DND-41 (cell line): ENCODE data around the gene RAPGEF2.

ENCODE experiments used
- ATAC-seq: fragments of 200-7000 bp; cut with Tn5 transposase; 3 replicates; pipeline ENCODE4 v1.9.1; 2021; ENCODE audit warnings: low read depth; ENCODE audit not compliant: insufficient read depth
- DNase-seq: peaks from one replicate; pipeline ENCODE4 v3.0.0-alpha.2; 2020
- H2AFZ ChIP-seq: 2 replicates; pipeline ENCODE4 v1.6.0; 2012; ENCODE audit warnings: low read depth, low read length
- H3K27ac ChIP-seq: 2 replicates; pipeline ENCODE4 v1.5.1; 2012; ENCODE audit warnings: low read length, inconsistent platforms
- H3K27me3 ChIP-seq: fragments of 200-600 bp; sonication (generic); 2 replicates; pipeline ENCODE4 v1.6.0; 2012; ENCODE audit warnings: low read length, mild to moderate bottlenecking, inconsistent platforms; ENCODE audit not compliant: insufficient read depth, poor library complexity
- H3K36me3 ChIP-seq: 2 replicates; pipeline ENCODE4 v1.5.1; 2012; ENCODE audit warnings: low read length, inconsistent platforms; ENCODE audit not compliant: insufficient read depth
- H3K4me1 ChIP-seq: 2 replicates; pipeline ENCODE4 v1.5.1; 2012; ENCODE audit warnings: mild to moderate bottlenecking, low read length; ENCODE audit not compliant: insufficient read depth
- H3K4me2 ChIP-seq: 2 replicates; pipeline ENCODE4 v1.6.0; 2012; ENCODE audit warnings: mild to moderate bottlenecking, moderate library complexity, low read length, inconsistent platforms; ENCODE audit not compliant: insufficient read depth
- H3K4me3 ChIP-seq, 2 experiments: fragments of 200-600 bp in 1 of 2; shearing (Covaris generic) in 1 of 2; 2 replicates each; pipeline ENCODE4 v1.5.1; 2012 to 2016; ENCODE audit warnings: inconsistent platforms in 2 of 2, low read length in 2 of 2, mild to moderate bottlenecking in 2 of 2, low read depth in 1 of 2, moderate library complexity in 1 of 2
- H3K79me2 ChIP-seq: 2 replicates; pipeline ENCODE4 v1.6.0; 2012; ENCODE audit warnings: low read length, inconsistent platforms; ENCODE audit not compliant: insufficient read depth
- H3K9ac ChIP-seq: 2 replicates; pipeline ENCODE4 v1.6.0; 2012; ENCODE audit warnings: low read depth, mild to moderate bottlenecking, inconsistent platforms, low read length, moderate library complexity
- H3K9me3 ChIP-seq: 2 replicates; pipeline ENCODE4 v1.5.1; 2012; ENCODE audit warnings: low read length, moderate library complexity, mild to moderate bottlenecking, inconsistent platforms; ENCODE audit not compliant: insufficient read depth, severe bottlenecking
- H4K20me1 ChIP-seq: 2 replicates; pipeline ENCODE4 v1.6.0; 2012; ENCODE audit warnings: low read length; ENCODE audit not compliant: insufficient read depth
- EZH2 ChIP-seq: IDR thresholded peaks from 3 replicates; pipeline ENCODE4 v1.6.1; 2012; ENCODE audit warnings: borderline replicate concordance, low read depth, mild to moderate bottlenecking, moderate library complexity, low read length, inconsistent platforms; ENCODE audit not compliant: severe bottlenecking
- TF ChIP-seq, protein P1 (sequence below): IDR thresholded peaks from 2 replicates; pipeline ENCODE4 v1.5.1; 2012; ENCODE audit warnings: borderline replicate concordance, low read length, moderate library complexity, mild to moderate bottlenecking; ENCODE audit not compliant: poor library complexity, severe bottlenecking; ENCODE audit errors: extremely low read depth

RAPGEF2 gene

DNA sequence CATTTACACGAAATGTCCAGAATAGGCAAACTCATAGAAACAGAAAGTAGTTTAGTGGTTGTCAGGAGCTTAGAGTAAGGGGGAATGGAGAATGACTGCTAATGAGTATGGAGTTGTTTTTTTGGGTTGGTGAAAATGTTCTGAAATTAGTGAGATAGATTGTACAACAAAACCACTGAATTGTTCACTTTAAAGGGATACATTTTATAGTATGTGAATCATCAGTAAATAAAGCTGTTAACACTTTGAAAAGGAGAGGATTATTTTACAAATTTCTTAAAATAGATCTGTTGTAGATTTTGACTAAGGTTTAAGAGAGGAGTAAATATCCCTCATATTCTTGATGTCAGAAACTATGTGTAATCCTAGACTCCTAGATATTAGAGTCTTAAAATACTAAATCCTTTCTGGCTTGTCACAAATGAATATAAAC is 82.7 kb downstream of the RAPGEF2 start:
- H3K9me3 ChIP-seq = no peaks in the 10 kb centered on the region
- TF ChIP-seq EZH2 = no peak
- TF ChIP-seq, protein P1, sequence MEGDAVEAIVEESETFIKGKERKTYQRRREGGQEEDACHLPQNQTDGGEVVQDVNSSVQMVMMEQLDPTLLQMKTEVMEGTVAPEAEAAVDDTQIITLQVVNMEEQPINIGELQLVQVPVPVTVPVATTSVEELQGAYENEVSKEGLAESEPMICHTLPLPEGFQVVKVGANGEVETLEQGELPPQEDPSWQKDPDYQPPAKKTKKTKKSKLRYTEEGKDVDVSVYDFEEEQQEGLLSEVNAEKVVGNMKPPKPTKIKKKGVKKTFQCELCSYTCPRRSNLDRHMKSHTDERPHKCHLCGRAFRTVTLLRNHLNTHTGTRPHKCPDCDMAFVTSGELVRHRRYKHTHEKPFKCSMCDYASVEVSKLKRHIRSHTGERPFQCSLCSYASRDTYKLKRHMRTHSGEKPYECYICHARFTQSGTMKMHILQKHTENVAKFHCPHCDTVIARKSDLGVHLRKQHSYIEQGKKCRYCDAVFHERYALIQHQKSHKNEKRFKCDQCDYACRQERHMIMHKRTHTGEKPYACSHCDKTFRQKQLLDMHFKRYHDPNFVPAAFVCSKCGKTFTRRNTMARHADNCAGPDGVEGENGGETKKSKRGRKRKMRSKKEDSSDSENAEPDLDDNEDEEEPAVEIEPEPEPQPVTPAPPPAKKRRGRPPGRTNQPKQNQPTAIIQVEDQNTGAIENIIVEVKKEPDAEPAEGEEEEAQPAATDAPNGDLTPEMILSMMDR = no peak
- H3K27me3 ChIP-seq = no peaks in the 10 kb centered on the region
- no peaks in the 10 kb centered on the region for H3K4me1 ChIP-seq
- H3K4me2 ChIP-seq = no peak overlapping the region
- no peak overlapping the region for H3K4me3 ChIP-seq
- DNase-seq (no peak), ATAC-seq (no peak)
- no peaks in the 10 kb centered on the region for H3K79me2 ChIP-seq
- no peak overlapping the region for H3K27ac ChIP-seq
- H4K20me1 ChIP-seq = no peaks in the 10 kb centered on the region
- H3K36me3 ChIP-seq = no peaks in the 10 kb centered on the region
- H2AFZ ChIP-seq = no peak overlapping the region
- no peak overlapping the region for H3K9ac ChIP-seq

DNA sequence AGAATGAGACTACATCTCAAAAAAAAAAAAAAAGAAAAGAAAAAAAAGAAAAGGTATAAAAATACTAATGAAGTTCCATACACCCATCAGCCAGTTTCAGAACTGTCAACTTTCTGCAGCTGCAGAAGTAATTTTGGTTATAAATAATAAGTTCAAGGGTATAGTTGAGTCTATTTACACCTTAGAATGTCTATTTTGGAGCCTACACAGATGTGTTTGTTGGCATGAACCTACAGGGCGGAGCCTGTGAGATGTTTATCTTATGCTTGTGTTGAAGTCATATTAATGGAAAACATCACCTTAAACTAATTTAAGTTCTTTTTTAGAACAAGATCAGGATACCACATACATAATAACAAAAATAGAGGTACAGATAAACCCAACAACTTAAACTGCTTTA is 85.8 kb downstream of the RAPGEF2 start:
- no peak overlapping the region for H3K9ac ChIP-seq
- no peak overlapping the region for H3K27ac ChIP-seq
- no peaks in the 10 kb centered on the region for H3K36me3 ChIP-seq

DNA sequence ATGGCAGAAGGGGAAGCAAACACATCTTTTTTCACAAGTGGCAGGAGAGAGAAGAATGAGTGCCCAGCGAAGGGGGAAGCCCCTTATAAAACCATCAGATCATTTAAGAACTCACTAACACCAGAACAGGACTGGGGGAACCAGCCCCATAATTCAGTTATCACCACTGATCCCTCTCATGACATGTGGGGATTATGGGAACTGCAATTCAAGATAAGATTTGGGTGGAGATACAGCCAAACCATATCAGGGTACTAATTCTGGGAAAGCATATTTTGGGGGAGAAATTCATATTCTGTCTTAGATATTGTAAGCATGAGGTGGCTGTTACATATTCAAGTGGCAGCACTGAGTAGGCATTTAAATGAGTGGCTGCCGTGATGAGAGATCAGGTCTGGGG is 87.8 kb downstream of the RAPGEF2 start:
- Histone ChIP-seq H3K4me2 (no peak overlapping the region), H3K9me3 (no peaks in the 10 kb centered on the region), H3K4me1 (no peaks in the 10 kb centered on the region), H3K79me2 (no peaks in the 10 kb centered on the region), H2AFZ (no peak overlapping the region), H3K4me3 (no peak overlapping the region), H3K27ac (no peak overlapping the region), H3K27me3 (no peaks in the 10 kb centered on the region), H3K36me3 (no peaks in the 10 kb centered on the region), H4K20me1 (no peaks in the 10 kb centered on the region), H3K9ac (no peak overlapping the region)
- TF ChIP-seq EZH2 = no peak
- TF ChIP-seq, protein P1 = no peak
- ATAC-seq (no peak), DNase-seq (no peak)

More for the DNA sequence above, 85.8 kb downstream of the RAPGEF2 start:
- Histone ChIP-seq H3K4me3 (no peak overlapping the region), H3K4me1 (no peaks in the 10 kb centered on the region), H3K4me2 (no peak overlapping the region), H2AFZ (no peak overlapping the region), H3K9me3 (no peaks in the 10 kb centered on the region), H3K27me3 (no peaks in the 10 kb centered on the region), H3K79me2 (no peaks in the 10 kb centered on the region), H4K20me1 (no peaks in the 10 kb centered on the region)
- no peak for ATAC-seq
- no peak for DNase-seq
- TF ChIP-seq, protein P1 = no peak
- TF ChIP-seq EZH2 = no peak

DNA sequence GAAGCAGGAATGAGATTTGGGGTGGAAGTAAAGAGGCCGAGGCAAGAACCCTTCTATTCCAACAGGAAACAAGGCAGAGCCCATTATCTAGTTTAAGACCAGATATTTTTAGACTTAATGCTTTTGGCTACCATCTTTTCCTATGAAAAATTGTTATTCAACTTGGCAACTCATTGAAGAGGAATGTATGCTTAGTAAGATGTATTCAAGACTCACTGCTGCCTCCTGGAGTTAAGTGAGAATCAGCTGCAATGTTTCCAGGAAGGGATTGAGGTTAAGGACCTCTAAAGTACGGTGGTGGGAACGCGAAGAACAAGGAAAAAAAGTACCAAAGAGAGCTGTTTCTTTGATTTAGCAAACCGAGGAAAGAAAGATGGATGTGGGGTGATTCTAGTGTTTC is 89.1 kb downstream of the RAPGEF2 start:
- H3K9me3 ChIP-seq = no peaks in the 10 kb centered on the region
- TF ChIP-seq EZH2 = no peak
- TF ChIP-seq, protein P1 = peak; percentile 43
- no peaks in the 10 kb centered on the region for H4K20me1 ChIP-seq
- no peaks in the 10 kb centered on the region for H3K36me3 ChIP-seq
- H2AFZ ChIP-seq = no peak overlapping the region
- no peak for DNase-seq
- ATAC-seq = no peak
- H3K9ac ChIP-seq = no peak overlapping the region
- H3K4me3 ChIP-seq = no peak overlapping the region
- H3K79me2 ChIP-seq = no peaks in the 10 kb centered on the region
- no peak overlapping the region for H3K27ac ChIP-seq
- H3K27me3 ChIP-seq = no peaks in the 10 kb centered on the region
- no peaks in the 10 kb centered on the region for H3K4me1 ChIP-seq
- no peak overlapping the region for H3K4me2 ChIP-seq
